Transverse colon (tissue), 3 donors: ENCODE measurements around the gene APMAP.

Experiments used
- CTCF ChIP-seq, 5 experiments: fragments of 200-600 bp in 3 of 5; fragments of 450-650 bp in 2 of 5; sonication (generic) in 3 of 5; IDR thresholded peaks; 1 replicate in 2 of 5; 2 replicates in 3 of 5; pipeline ENCODE4 v1.5.1; 2016 to 2017; ENCODE audit warnings: antibody characterized with exemption in 5 of 5, inconsistent platforms in 3 of 5, mild to moderate bottlenecking in 2 of 5, moderate library complexity in 1 of 5
- EP300 ChIP-seq: sonication (generic); formaldehyde crosslinking; IDR thresholded peaks from one replicate; pipeline ENCODE4 v1.6.1; 2017; ENCODE audit warnings: antibody characterized with exemption, low read depth
- POLR2A ChIP-seq: fragments of 450-650 bp; IDR thresholded peaks from one replicate; pipeline ENCODE4 v1.6.1; 2016; ENCODE audit warnings: antibody characterized with exemption, mild to moderate bottlenecking, moderate library complexity

DNA sequence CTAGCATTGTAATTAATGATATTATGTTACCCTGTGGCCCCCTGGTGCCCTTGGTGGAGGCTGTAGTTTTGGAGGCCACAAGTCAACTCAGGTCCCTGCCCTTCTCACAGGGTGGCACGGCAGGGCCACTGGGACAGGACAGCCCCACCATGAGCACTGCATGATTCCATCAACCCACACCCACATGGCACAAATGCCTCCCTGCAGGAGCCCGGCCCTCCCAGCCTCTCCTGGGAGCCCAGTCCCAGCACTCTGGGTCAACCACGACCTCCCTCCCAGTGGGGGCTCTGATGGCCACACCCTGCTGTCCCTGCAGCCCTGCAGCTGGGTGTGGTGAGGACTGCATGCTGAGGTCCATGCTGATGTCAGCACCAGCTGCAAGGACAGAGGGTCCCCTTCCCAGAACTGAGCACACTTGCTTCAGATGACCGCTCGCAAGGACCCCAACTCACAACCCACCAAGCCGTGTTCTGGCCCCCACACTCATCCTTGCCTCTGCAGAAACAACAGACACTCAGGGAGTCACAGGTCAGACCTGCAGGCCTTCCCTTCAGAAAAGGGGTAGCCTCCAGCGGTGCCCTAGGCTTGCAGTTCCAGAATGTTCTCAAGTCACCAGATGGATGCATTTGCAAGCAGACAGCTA lies 59.2 kb downstream of the APMAP start:
- TF ChIP-seq EP300 (no peak), CTCF (IDR thresholded peaks at IDR 0.05) (no peak), POLR2A (no peak)
